WTC11 (cell line): ENCODE results near the gene N4BP2L1. TPM values are rescaled to one million over a fixed set of nuclear protein-coding genes. Genes with fewer than 3 reads are reported as not detected.
A peak's percentile ranks its signal among the peaks of the same experiment; 100 is the strongest.

Source experiments
- ATAC-seq: fragments of 200-7000 bp; cut with Tn5 transposase; 2 replicates; pipeline ENCODE4 v1.10.0; 2021; ENCODE audit warnings: mild to moderate bottlenecking, moderate library complexity
- CTCF ChIA-PET: fragments of 300-600 bp; sonication (Branson Sonifier 250); formaldehyde crosslinking; loops from one replicate; lab custom pipeline; 2021; ENCODE audit warnings: antibody characterized with exemption; lab: Charles Lee
- POLR2A ChIA-PET: fragments of 350-600 bp; sonication (Branson Sonifier 250); formaldehyde crosslinking; loops from one replicate; lab custom pipeline; 2021; ENCODE audit warnings: antibody characterized with exemption; lab: Charles Lee
- DNase-seq: peaks from one replicate; pipeline ENCODE4 v3.0.0; 2021; ENCODE audit warnings: low spot score
- H3K27ac Mint-ChIP-seq: 2 replicates; pipeline ENCODE4 v1.8.0; 2021; ENCODE audit warnings: mixed read lengths
- H3K27me3 Mint-ChIP-seq: 2 replicates; pipeline ENCODE4 v1.8.0; 2021; ENCODE audit warnings: low read depth, mild to moderate bottlenecking, moderate library complexity, mixed read lengths
- H3K36me3 Mint-ChIP-seq: 2 replicates; pipeline ENCODE4 v1.8.0; 2021; ENCODE audit warnings: mixed read lengths
- H3K4me1 Mint-ChIP-seq: 2 replicates; pipeline ENCODE4 v1.8.0; 2022; ENCODE audit warnings: mixed read lengths
- H3K4me3 Mint-ChIP-seq: 2 replicates; pipeline ENCODE4 v1.8.0; 2021; ENCODE audit warnings: mild to moderate bottlenecking, moderate library complexity, mixed read lengths
- H3K9me3 Mint-ChIP-seq: 2 replicates; pipeline ENCODE4 v1.8.0; 2021; ENCODE audit warnings: mixed read lengths
- AFF4 ChIP-seq: sonication (generic); formaldehyde crosslinking; IDR thresholded peaks from 2 replicates; pipeline ENCODE4 v1.8.1; 2023; ENCODE audit warnings: mild to moderate bottlenecking, missing genetic modification reagents, borderline replicate concordance
- ARID4B ChIP-seq: sonication (generic); formaldehyde crosslinking; IDR thresholded peaks from 2 replicates; pipeline ENCODE4 v1.8.0; 2023; ENCODE audit warnings: missing genetic modification reagents, mild to moderate bottlenecking, borderline replicate concordance
- CREB1 ChIP-seq: sonication (generic); formaldehyde crosslinking; IDR thresholded peaks from 2 replicates; pipeline ENCODE4 v1.8.0; 2023; ENCODE audit warnings: mild to moderate bottlenecking, missing genetic modification reagents
- E2F4 ChIP-seq: sonication (generic); formaldehyde crosslinking; IDR thresholded peaks from 2 replicates; pipeline ENCODE4 v1.8.1; 2022; ENCODE audit warnings: low read depth, mild to moderate bottlenecking, moderate library complexity, missing genetic modification reagents, borderline replicate concordance
- FOXK1 ChIP-seq: sonication (generic); formaldehyde crosslinking; IDR thresholded peaks from 2 replicates; pipeline ENCODE4 v1.8.0; 2022; ENCODE audit warnings: mild to moderate bottlenecking, moderate library complexity, missing genetic modification reagents
- FOXP1 ChIP-seq: sonication (generic); formaldehyde crosslinking; IDR thresholded peaks from 2 replicates; pipeline ENCODE4 v1.8.0; 2022; ENCODE audit warnings: missing genetic modification reagents, mild to moderate bottlenecking, moderate library complexity, borderline replicate concordance
- GTF2I ChIP-seq: fragments of 250-450 bp; sonication (Bioruptor Pico); conservative IDR thresholded peaks from 2 replicates; pipeline ENCODE4 v1.4.0; 2021; ENCODE audit warnings: mild to moderate bottlenecking
- HMGA2 ChIP-seq: fragments of 250-450 bp; sonication (Bioruptor Pico); IDR thresholded peaks from 2 replicates; pipeline ENCODE4 v1.4.0; 2021; ENCODE audit warnings: mild to moderate bottlenecking, moderate library complexity
- NR3C1 ChIP-seq: sonication (generic); formaldehyde crosslinking; conservative IDR thresholded peaks from 2 replicates; pipeline ENCODE4 v1.8.1; 2023; ENCODE audit warnings: low read depth, mild to moderate bottlenecking, missing genetic modification reagents
- PRRX2 ChIP-seq: fragments of 250-450 bp; sonication (Bioruptor Pico); IDR thresholded peaks from 2 replicates; pipeline ENCODE4 v1.8.0; 2021; ENCODE audit warnings: mild to moderate bottlenecking
- RELA ChIP-seq: sonication (generic); formaldehyde crosslinking; IDR thresholded peaks from 2 replicates; pipeline ENCODE4 v1.8.1; 2022; ENCODE audit warnings: missing genetic modification reagents, mild to moderate bottlenecking, borderline replicate concordance
- SP1 ChIP-seq: sonication (generic); formaldehyde crosslinking; conservative IDR thresholded peaks from 2 replicates; pipeline ENCODE4 v1.8.1; 2022; ENCODE audit warnings: missing genetic modification reagents
- USF2 ChIP-seq: sonication (generic); formaldehyde crosslinking; IDR thresholded peaks from 2 replicates; pipeline ENCODE4 v1.8.1; 2023; ENCODE audit warnings: mild to moderate bottlenecking, missing genetic modification reagents, moderate library complexity
- ZNF121 ChIP-seq: sonication (generic); formaldehyde crosslinking; IDR thresholded peaks from 2 replicates; pipeline ENCODE4 v1.8.0; 2023; ENCODE audit warnings: missing genetic modification reagents
- ZNF396 ChIP-seq: fragments of 250-450 bp; sonication (Bioruptor Pico); IDR thresholded peaks from 2 replicates; pipeline ENCODE4 v1.8.0; 2021; ENCODE audit warnings: mild to moderate bottlenecking, moderate library complexity, borderline replicate concordance
- ZNF425 ChIP-seq: fragments of 250-450 bp; sonication (Bioruptor Pico); conservative IDR thresholded peaks from 2 replicates; pipeline ENCODE4 v1.9.0; 2021; ENCODE audit warnings: mild to moderate bottlenecking
- total RNA-seq: library from RNA; stranded (reverse); gene quantifications from 3 replicates; pipeline ENCODE4 v1.2.3, GENCODE V29; 2021

The N4BP2L1 gene
- total RNA-seq, 1 experiment from 2014 or later: 3.8 TPM

- H3K27ac Mint-ChIP-seq: 0 out of 2 replicates have a peak overlapping the region, but pooled peaks have one; percentile 28
- no peaks in the 10 kb centered on the region for H3K9me3 Mint-ChIP-seq
- no peak for TF ChIP-seq ZNF121 (CRISPR knock-in tag)
- TF ChIP-seq HMGA2 (CRISPR knock-in tag): no peak
- TF ChIP-seq FOXP1 (CRISPR knock-in tag): no peak
- TF ChIP-seq ZNF396 (CRISPR knock-in tag): no peak
- H3K4me3 Mint-ChIP-seq: peak overlapping the region; percentile 82
- DNase-seq (no peak), ATAC-seq (no peak)
- no peaks in the 10 kb centered on the region for H3K36me3 Mint-ChIP-seq
- ChIA-PET POLR2A (interaction anchor here (0.9 to 1.8 kb wide), 3 partner anchors 19 to 130 kb away, joined by 3 to 9 read pairs (median 6); partner anchors contain the start of genes BRCA2, N4BP2L1, N4BP2L2 and ZAR1L), CTCF (interaction anchor here (0.9 to 1.7 kb wide), 4 partner anchors 15 to 241 kb away, joined by 3 to 6 read pairs (median 4); no protein-coding TSS in a partner anchor)
- peaks cover 7% of the 10 kb centered on the region for H3K27me3 Mint-ChIP-seq
- peaks cover 24% of the 10 kb centered on the region for H3K4me1 Mint-ChIP-seq
These were observed 19.0 kb downstream of the N4BP2L1 start for GRCh38 chr13:32409001-32409313.

GRCh38 chr13:32408296-32409000 is 19.5 kb downstream of the N4BP2L1 start:
- ATAC-seq (no peak), DNase-seq (no peak)
- Mint-ChIP-seq H3K27ac (peak overlapping the region; percentile 46), H3K9me3 (no peaks in the 10 kb centered on the region), H3K4me3 (peak overlapping the region; percentile 82), H3K4me1 (peaks cover 24% of the 10 kb centered on the region), H3K36me3 (no peaks in the 10 kb centered on the region), H3K27me3 (peaks cover 7% of the 10 kb centered on the region)
- POLR2A ChIA-PET: interaction anchor here (0.9 to 1.8 kb wide), 2 partner anchors 19 to 131 kb away, joined by 3 to 9 read pairs; partner anchors contain the start of genes N4BP2L1 and N4BP2L2
- CTCF ChIA-PET: interaction anchor here (0.9 to 1.7 kb wide), 4 partner anchors 15 to 242 kb away, joined by 3 to 6 read pairs (median 4); no protein-coding TSS in a partner anchor
- TF ChIP-seq NR3C1 (CRISPR knock-in tag) (no peak), FOXK1 (CRISPR knock-in tag) (no peak), USF2 (CRISPR knock-in tag) (0 out of 2 replicates have a peak, but pooled peaks have one; percentile 7), ZNF425 (CRISPR knock-in tag) (no peak), RELA (CRISPR knock-in tag) (no peak), ARID4B (no peak), SP1 (no peak)

- Mint-ChIP-seq H3K4me1 (peaks cover 24% of the 10 kb centered on the region), H3K27me3 (peaks cover 7% of the 10 kb centered on the region), H3K27ac (no peak overlapping the region), H3K4me3 (no peak overlapping the region), H3K9me3 (no peaks in the 10 kb centered on the region), H3K36me3 (no peaks in the 10 kb centered on the region)
- ChIA-PET POLR2A (interaction anchor here (0.9 to 1.8 kb wide), 2 partner anchors 20 to 131 kb away, joined by 3 to 9 read pairs; partner anchors contain the start of genes N4BP2L1 and N4BP2L2), CTCF (interaction anchor here (1.4 to 1.7 kb wide), 2 partner anchors 16 kb away, joined by 5 to 6 read pairs; no protein-coding TSS in a partner anchor)
- DNase-seq (no peak), ATAC-seq (no peak)
- TF ChIP-seq PRRX2 (CRISPR knock-in tag) (no peak), CREB1 (CRISPR knock-in tag) (no peak), GTF2I (CRISPR knock-in tag) (no peak), AFF4 (CRISPR knock-in tag) (no peak), E2F4 (CRISPR knock-in tag) (no peak)
These were observed 20.1 kb downstream of the N4BP2L1 start for GRCh38 chr13:32407854-32408253.
